ENCODE data around the gene SH2D5.

GRCh38 chr1:20682571-20683236 is 49.8 kb downstream of the SH2D5 start:
- no peak for TF ChIP-seq CTCF (IDR thresholded peaks at IDR 0.05; ENCODE audit: extremely low read depth in 1 of 2, insufficient read depth in 1 of 2, low read depth in 1 of 2, low read length in 2 of 2)
- TF ChIP-seq EZH2 (IDR thresholded peaks at IDR 0.05; ENCODE audit: borderline replicate concordance, low read depth, low read length, severe bottlenecking) = no peak
- TF ChIP-seq POLR2A (IDR thresholded peaks at IDR 0.05; ENCODE audit: low read depth, low read length) = no peak
- TF ChIP-seq MYC (IDR thresholded peaks at IDR 0.05; ENCODE audit: low read depth, low read length) = no peak
- no peak for TF ChIP-seq GATA2 (IDR thresholded peaks at IDR 0.05; ENCODE audit: insufficient read depth, insufficient read length, low read depth, low read length)

Measured in endothelial cell of umbilical vein (primary cell).